Vagina (tissue), 2 donors: Measurements from ENCODE around the gene TLCD3B.

Source experiments
- CTCF ChIP-seq, 3 experiments: fragments of 450-650 bp in 2 of 3; fragments of 200-600 bp in 1 of 3; sonication (generic) in 1 of 3; IDR thresholded peaks; one replicate each; pipeline ENCODE4 v1.5.1; 2017 to 2019; ENCODE audit warnings: antibody characterized with exemption in 3 of 3, mild to moderate bottlenecking in 2 of 3, moderate library complexity in 2 of 3
- POLR2A ChIP-seq, 2 donors: fragments of 450-650 bp; IDR thresholded peaks; one replicate each; pipeline ENCODE4 v1.6.1; 2017; ENCODE audit warnings: antibody characterized with exemption in 2 of 2, mild to moderate bottlenecking in 2 of 2, moderate library complexity in 2 of 2
- POLR2AphosphoS5 ChIP-seq, 2 donors: sonication (generic); formaldehyde crosslinking; IDR thresholded peaks; one replicate each; pipeline ENCODE4 v1.9.0; 2017; ENCODE audit warnings: antibody characterized with exemption in 2 of 2, mild to moderate bottlenecking in 2 of 2, low read depth in 1 of 2; ENCODE audit not compliant: insufficient read depth in 1 of 2

DNA sequence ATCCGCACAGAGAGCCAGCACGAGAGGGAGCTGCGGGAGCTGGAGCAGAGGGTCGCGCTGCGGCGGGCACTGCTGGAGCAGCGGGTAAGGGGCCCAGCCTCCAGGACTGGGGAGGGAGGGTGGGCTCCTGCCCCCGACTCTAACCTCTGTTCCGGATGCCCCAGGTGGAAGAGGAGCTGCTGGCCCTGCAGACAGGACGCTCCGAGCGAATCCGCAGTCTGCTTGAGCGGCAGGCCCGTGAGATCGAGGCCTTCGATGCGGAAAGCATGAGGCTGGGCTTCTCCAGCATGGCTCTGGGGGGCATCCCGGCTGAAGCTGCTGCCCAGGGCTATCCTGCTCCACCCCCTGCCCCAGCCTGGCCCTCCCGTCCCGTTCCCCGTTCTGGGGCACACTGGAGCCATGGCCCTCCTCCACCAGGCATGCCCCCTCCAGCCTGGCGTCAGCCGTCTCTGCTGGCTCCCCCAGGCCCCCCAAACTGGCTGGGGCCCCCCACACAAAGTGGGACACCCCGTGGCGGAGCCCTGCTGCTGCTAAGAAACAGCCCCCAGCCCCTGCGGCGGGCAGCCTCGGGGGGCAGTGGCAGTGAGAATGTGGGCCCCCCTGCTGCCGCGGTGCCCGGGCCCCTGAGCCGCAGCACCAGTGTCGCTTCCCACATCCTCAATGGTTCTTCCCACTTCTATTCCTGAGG, 40.0 kb downstream of the TLCD3B start:
- TF ChIP-seq POLR2AphosphoS5 (IDR thresholded peaks at IDR 0.05; ENCODE audit: insufficient read depth in 1 of 2, low read depth in 1 of 2): no peak
- no peak for TF ChIP-seq CTCF (IDR thresholded peaks at IDR 0.05)
- TF ChIP-seq POLR2A (IDR thresholded peaks at IDR 0.05): no peak
